Upper lobe of left lung (tissue), 4 donors: ENCODE measurements around the gene MUS81.
"Not testable (repeated sequence)": the region's sequence is repeated elsewhere in the genome, so short reads cannot be mapped to it uniquely, and the experiment has no call there.

Experiments
- EP300 ChIP-seq, 4 donors: sonication (generic); formaldehyde crosslinking; IDR thresholded peaks; one replicate each; pipeline ENCODE4 v1.5.1; 2017; ENCODE audit warnings: antibody characterized with exemption in 4 of 4, control low read depth in 2 of 4
- POLR2A ChIP-seq, 4 donors: fragments of 450-650 bp; IDR thresholded peaks; one replicate each; pipeline ENCODE4 v1.5.1; 2016 to 2017; ENCODE audit warnings: antibody characterized with exemption in 4 of 4, mild to moderate bottlenecking in 2 of 4
- POLR2AphosphoS5 ChIP-seq, 2 donors: sonication (generic); formaldehyde crosslinking; IDR thresholded peaks; one replicate each; pipeline ENCODE4 v1.5.1; 2017; ENCODE audit warnings: antibody characterized with exemption in 2 of 2
- TF ChIP-seq, protein P1 (sequence below), 6 experiments: fragments of 450-650 bp in 4 of 6; fragments of 200-600 bp in 2 of 6; sonication (generic) in 2 of 6; IDR thresholded peaks; one replicate each; pipeline ENCODE4 v1.5.1; 2016 to 2019; ENCODE audit warnings: antibody characterized with exemption in 6 of 6

DNA sequence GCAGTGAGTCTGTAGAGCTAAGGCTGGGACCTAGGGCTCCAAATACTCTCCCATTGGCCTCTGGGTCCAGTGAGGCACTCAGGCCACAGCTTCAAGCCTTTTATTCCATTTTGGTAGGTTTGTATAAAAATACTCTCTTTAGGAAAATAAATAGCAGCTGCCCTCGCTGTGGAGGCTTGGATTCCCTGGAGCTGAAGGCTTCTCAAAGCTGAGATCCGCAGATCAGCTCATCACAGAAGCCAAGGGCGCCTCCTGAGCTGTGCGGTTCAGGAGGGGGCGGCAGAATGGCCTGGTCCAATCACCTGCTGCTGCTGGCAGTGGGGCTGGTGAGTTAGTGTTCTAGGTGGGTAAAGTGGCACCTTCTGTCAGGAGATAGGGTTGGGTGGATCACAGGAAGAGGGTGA lies 31.9 kb downstream of the MUS81 start:
- TF ChIP-seq POLR2AphosphoS5, POLR2A, EP300 (IDR thresholded peaks at IDR 0.05): not testable (repeated sequence)
- TF ChIP-seq, protein P1, sequence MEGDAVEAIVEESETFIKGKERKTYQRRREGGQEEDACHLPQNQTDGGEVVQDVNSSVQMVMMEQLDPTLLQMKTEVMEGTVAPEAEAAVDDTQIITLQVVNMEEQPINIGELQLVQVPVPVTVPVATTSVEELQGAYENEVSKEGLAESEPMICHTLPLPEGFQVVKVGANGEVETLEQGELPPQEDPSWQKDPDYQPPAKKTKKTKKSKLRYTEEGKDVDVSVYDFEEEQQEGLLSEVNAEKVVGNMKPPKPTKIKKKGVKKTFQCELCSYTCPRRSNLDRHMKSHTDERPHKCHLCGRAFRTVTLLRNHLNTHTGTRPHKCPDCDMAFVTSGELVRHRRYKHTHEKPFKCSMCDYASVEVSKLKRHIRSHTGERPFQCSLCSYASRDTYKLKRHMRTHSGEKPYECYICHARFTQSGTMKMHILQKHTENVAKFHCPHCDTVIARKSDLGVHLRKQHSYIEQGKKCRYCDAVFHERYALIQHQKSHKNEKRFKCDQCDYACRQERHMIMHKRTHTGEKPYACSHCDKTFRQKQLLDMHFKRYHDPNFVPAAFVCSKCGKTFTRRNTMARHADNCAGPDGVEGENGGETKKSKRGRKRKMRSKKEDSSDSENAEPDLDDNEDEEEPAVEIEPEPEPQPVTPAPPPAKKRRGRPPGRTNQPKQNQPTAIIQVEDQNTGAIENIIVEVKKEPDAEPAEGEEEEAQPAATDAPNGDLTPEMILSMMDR (IDR thresholded peaks at IDR 0.05) = not testable (repeated sequence)
